KBM-7 (cell line): ENCODE results near the gene RHOG.
"Not testable (repeated sequence)": the region's sequence is repeated elsewhere in the genome, so short reads cannot be mapped to it uniquely, and the experiment has no call there.

Experiments used
- DNase-seq: peaks from one replicate; pipeline ENCODE4 v3.0.0-alpha.2; 2015
- in situ Hi-C: fragments of 300-500 bp; cut with MboI; formaldehyde crosslinking; loops from 2 replicates; pipeline ENCODE4 v1.14.3; 2020; ENCODE audit warnings: low sequenced_read_pairs, low pct_unique_long_range_greater_than_20kb, mixed read lengths

The RHOG gene

DNA sequence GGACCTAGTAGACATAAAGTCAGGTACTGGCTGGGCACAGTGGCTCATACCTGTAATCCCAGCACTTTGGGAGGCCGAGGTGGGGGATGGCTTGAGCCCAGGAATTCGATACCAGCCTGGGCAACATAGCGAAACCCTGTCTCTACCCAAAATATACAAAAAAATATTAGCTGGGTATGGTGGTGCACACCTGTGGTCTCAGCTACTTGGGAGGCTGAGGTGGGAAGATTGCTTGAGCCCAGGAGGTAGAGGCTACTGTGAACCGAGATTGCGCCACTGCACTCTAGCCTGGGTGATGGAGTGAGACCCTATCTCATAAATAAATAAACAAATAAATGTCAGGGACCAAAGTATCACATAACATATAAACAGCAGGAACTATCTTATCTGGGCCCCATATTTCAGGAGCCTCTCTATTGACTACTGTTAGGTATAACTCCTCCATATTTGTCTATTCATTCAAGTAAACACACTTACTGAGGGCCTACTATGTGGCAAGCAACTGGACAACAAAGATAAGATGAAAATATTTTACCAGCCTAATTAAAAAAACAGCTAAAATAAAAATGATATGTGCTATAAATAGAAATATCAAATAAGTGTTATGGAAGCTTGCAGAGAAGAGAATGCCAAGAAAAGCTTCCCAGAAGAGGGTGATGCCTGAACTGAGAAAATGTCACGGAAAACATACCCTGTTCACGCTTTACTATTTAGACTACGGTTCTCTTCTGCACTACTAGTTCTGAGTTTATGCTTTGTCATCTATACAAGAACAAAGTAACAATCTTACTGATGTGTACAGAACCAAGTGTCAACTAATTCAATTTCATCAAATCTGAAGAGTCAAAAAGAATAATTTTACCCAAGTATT is 45.4 kb downstream of the RHOG start:
- in situ Hi-C loops: no loop called here
- DNase-seq: no peak

DNA sequence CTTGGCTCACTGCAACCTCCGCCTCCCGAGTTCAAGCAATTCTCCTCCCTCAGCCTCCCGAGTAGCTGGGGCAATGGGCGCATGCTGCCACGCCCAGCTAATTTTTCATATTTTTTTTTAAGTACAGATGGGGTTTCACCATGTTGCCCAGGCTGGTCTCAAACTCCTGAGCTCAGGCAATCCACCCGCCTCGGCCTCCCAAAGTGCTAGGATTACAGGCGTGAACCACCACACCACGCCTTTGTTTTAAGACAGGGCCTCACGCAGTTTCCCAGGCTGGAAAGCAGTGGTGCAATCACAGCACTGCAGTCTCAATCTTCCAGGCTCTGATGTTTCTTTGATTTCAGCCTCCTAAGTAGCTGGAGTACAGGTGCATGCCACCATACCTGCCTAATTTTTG is 46.4 kb downstream of the RHOG start:
- in situ Hi-C loops, DNase-seq: not testable (repeated sequence)

DNA sequence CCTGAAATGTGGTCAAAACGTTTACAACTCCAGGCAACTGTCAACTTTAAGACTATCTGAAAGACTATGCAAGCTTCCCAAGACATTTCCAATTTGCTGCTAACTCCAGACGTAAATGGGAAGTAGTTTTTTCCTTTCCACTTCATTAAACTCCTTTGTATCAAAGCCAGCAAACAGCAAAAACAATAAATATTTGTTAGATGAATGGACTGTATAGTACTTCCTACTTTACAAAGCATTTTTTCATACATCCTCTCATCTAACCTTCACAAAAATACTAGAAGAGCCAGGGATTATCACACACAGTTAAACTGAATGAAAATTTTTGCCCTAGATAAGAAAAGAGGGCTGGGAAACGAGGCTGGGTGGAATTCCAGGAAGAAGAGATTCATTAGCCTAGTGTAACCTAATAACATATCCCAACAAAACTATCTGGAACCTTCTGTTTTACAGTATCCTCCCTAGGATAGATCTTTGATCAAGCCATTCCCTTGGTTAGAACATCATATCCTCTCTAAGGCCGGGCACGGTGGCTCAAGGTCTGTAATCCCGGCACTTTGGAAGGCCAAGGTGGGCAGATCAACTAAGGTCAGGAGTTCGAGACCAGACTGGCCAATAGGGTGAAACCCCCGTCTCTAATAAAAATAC is 53.9 kb downstream of the RHOG start:
- in situ Hi-C loops: no loop called here

DNA sequence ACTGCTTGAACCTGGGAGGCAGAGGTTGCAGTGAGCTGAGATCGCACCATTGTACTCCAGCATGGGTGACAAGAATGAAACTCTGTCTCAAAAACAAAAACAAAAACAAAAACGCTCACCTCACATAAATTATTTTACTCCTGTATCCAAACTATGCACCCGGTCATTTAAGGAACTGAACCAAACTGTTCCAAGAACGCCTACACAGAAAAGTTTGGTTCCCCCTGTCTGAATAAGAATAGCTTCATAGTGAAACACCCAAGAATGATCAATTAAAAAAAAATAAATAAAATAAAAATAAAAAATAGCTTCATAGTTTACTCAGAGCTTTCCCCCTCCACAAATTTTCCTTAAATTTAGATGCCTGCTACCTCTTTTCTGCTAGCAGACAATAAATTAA is 57.1 kb downstream of the RHOG start:
- in situ Hi-C loops: no loop called here
- DNase-seq: no peak

More for the DNA sequence above, 53.9 kb downstream of the RHOG start:
- no peak for DNase-seq

DNA sequence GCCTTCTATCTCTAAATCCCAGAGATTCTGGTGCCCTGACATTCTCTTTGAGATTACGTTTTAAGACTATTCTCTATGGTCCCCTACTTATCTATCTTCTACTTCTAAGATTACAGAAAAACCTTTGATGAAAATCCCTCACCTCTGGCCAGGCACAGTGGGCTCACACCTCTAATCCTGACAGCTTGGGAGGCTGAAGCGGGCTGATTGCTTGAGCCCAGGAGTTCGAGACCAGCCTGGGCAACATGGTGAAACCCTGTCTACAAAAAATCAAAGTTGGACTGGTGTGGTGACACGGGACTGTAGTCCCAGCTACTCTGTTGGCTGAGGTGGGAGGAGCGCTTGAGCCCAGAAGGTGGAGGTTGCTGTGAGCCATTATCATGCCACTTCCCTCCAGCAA is 57.8 kb downstream of the RHOG start:
- no peak for DNase-seq
- in situ Hi-C loops: no loop called here

DNA sequence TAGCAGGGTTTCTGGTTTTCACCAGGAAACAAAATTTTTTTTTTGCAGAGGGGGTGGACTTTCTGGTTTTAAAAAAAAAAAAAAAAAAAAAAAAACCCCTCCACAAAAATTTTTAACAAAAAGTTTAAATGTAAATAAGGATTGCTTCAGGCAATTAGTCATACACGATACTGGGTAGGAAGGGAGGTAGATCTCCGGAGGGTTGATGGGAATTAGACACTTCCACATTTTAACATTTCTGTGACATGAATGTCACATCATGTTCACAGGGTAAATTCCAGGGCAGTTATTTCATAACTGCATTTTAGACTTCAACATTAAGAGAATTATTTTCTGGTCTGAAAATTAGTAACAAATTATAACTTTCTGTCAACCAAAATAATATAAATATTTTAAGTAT is 59.3 kb downstream of the RHOG start:
- in situ Hi-C loops: no loop called here
- peak; percentile 34 for DNase-seq
